Fibroblast of skin of back (primary cell): ENCODE results near the gene DMRTB1.
A peak's percentile ranks its signal among the peaks of the same experiment; 100 is the strongest.

Experiments used
- DNase-seq: peaks from one replicate; pipeline ENCODE4 v3.0.0-alpha.2; 2013

DMRTB1 gene

GRCh38 chr1:53486395-53487026 is 27.3 kb downstream of the DMRTB1 start:
- no peak for DNase-seq

DNA sequence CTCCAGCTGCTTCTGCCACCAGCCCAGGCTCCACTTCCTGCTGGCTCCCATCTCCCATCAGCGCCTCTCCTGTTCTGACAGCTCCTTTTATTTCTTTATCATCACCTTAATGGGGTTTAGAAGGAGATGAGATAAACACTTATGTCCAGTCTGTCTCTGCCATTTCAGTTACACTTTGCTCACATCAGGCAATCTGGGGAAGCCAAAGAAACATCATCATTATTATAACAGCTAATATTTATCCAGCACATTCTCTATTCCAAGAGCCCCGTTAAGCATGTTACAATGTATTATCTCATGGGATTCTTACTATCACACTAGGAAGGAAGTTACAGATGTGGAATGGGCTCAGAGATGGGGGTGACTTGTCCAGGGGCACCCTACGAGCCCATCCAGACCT is 31.2 kb downstream of the DMRTB1 start:
- DNase-seq, result no peak

GRCh38 chr1:53495633-53496345 is 36.6 kb downstream of the DMRTB1 start:
- no peak for DNase-seq

- DNase-seq, result peak; percentile 50
These were observed 39.4 kb downstream of the DMRTB1 start for GRCh38 chr1:53498555-53499131.

- DNase-seq, result no peak
These were observed 40.3 kb downstream of the DMRTB1 start for GRCh38 chr1:53499257-53500203.

- no peak for DNase-seq
These were observed 41.2 kb downstream of the DMRTB1 start for GRCh38 chr1:53500204-53501064.

GRCh38 chr1:53501065-53502005 is 42.1 kb downstream of the DMRTB1 start:
- no peak for DNase-seq

GRCh38 chr1:53502641-53503432 is 43.6 kb downstream of the DMRTB1 start:
- DNase-seq, result peak; percentile 61

DNA sequence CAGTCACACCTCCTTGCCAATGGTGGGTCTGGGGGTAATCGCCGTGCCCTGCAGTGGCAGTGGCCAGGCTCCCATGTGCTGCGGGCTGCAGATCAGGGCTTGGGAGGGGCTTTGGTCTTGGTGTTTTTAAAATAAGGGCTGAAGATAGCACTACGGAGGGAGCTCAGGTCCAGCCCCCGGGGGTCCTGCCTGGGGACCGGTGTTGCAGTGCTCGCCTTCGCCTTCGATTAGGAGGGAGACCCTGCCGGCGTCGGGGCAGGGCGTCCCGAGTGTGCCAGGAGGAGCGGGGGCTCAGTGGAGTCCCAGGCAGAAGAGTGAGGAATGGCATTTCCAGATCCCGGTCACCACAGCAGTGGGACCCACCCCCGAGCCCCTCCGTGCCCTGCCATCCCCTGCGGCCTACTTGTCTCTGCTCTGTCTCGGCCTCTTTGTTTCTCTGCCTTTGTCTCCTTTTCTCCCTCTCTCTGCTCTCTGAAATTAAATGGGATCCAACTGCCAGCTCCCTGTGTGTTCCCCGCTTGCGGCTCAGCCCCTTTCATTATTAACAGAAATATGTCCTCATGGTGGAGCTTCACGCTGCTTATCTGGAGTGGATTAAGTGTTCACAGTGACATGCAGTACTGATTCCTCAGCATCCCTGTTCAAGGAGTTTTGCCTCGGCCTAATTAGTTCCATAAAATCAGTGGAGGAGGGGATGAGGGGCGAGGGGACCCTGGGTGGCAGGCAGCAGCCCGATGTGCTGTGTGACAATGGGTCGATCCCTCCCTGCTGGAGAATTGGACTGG is 44.4 kb downstream of the DMRTB1 start:
- DNase-seq, result peak; percentile 28

DNA sequence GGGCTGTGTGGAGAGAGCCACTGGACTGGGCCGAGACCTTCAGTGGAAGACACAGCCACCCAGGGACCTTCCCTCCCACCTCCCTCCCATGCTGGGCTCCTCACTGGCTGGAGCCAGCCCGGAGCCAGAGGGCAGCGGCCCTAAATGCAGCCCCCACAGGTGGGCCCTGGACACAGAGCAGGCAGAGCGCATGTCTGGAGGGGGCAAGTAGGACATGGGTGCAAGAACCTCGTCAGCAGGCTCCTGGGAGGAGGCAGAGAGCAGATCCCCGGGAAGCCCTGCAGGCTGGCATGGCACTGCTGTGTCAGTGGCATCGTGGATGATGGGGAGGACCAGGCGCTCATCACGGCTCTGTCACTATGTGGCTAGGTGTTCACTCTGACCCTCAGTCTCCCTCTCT is 45.7 kb downstream of the DMRTB1 start:
- DNase-seq, result no peak

DNA sequence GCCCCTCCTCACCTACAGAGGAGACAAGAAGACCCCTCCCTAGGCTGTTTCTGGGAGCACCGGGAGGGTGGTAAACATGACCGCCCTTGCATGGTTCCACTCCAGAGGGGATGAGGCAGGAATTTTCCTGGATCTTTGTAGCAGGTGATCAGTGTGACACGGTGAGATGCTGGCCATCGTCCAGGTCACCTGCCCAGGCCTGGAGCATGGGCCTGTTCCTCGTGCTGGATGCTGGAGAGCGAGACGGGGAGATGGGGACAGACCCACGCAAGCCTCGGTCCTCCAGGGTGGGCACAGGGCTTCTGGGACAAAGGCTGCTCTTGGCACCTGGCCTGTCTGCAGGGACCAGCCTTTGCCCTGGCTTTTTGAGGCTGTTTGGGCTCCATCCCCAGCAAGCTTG is 46.2 kb downstream of the DMRTB1 start:
- DNase-seq, result no peak

DNA sequence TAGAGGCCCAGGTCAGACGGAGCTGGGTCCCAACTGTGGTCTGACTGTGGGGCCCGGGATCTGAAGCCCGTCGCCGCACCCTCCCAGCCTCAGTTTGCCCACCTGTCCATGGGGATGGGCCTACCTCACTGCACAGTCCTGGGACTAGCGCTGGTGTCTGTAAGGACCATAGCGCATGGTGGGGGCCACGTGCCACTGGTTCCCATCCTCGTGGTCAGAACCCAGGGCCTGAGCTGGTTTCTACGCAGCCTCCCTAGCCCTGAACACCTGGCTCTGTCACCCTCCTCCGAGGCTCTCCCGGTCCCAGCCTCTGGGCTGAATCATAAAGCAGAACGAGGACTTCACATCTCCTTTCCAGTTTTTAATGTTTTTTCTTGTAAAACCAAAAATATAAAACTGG is 46.7 kb downstream of the DMRTB1 start:
- DNase-seq, result no peak

GRCh38 chr1:53506355-53507050 is 47.3 kb downstream of the DMRTB1 start:
- no peak for DNase-seq

DNA sequence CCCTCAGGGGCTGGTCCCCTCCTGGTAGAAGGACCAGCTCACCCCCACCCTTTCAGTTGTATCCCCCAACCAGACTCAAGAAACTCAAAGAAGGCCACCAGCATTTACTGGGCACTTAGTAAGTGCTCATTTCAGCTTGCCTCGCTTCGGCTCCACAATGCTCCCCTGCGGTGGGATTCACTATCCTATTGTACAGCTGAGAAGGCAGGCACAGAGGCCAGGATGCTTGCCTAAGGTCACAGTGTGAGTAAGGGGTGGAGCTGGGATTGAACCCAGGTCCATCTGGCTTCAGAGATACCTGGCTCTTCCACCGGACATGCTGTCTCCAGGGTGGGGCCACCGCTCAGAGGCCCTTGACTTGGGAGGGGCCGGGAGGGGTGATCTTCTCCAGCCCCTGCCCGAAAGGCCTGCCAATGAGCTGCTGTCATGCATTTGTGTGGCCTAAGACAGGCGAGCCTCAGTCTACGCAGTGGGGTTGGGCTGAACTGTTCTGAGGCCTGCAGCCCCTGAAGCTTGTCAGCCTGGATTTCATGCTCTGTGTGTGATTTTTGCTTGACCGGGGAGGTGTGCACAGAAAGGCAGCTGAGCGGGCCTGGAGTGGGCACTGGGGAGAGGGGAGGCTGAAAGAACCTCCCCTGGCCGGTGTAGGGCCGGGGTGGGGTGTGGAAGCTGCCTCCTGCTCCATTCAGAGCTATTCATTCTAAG is 48.1 kb downstream of the DMRTB1 start:
- no peak for DNase-seq

GRCh38 chr1:53508056-53508990 is 49.1 kb downstream of the DMRTB1 start:
- DNase-seq, result no peak

DNA sequence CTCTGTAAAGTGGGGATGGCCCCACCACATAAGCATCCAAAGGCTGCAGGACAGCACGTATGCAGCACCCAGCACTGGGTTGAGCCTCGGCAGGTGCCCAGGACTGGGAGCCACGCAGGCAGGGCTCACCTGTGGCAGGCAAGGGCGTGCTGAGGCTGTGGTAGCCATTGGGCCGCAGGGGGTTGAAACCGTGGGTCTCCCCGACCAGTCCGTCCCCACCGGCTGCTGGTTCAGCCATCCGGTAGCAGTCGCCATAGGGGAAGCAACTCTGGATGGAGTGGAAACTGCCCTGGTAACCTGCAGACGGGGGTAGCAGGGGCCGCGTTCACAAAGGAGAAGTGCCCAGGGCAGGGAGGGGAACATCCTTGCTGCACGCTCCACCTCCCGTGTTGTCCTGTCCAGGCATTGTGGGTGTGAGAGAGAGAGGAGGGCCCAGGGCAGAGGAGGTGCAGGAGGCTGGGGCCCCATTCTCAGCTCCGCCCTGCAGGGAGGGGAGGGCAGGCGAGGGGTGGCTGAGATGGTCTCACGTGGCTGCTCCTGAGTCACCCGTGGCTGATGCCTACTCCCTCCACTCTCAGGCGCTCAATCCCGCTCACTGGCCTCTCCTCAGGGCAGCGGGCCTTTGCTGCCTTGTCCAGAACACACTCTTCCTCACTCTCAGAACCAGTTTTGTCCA is 49.9 kb downstream of the DMRTB1 start:
- DNase-seq, result peak; percentile 40
